Measurements from ENCODE around the gene SORCS3.

SORCS3 gene

GRCh38 chr10:104678658-104679057, 37.6 kb downstream of the SORCS3 start:
- Histone ChIP-seq H3K36me3 (ENCODE audit: insufficient read depth, low read length) (no peaks in the 10 kb centered on the region), H3K9ac (ENCODE audit: insufficient read length) (no peak overlapping the region), H3K9me3 (ENCODE audit: low read depth, low read length) (no peaks in the 10 kb centered on the region), H3K27ac (no peak overlapping the region), H3K4me3 (no peak overlapping the region)
- no peak for TF ChIP-seq EZH2 (IDR thresholded peaks at IDR 0.05)
- TF ChIP-seq FOXP2 (optimal IDR thresholded peaks at IDR 0.05; ENCODE audit: control extremely low read depth, extremely low read length, insufficient read depth): no peak
- no peak for TF ChIP-seq POLR2AphosphoS5 (IDR thresholded peaks at IDR 0.05; ENCODE audit: borderline replicate concordance, low read depth, low read length)
- no peak for DNase-seq (ENCODE audit: low read depth, low spot score)

- Histone ChIP-seq H3K27ac (no peak overlapping the region), H3K4me3 (peak overlapping the region; percentile 69), H3K9ac (ENCODE audit: insufficient read length) (no peak overlapping the region), H3K9me3 (ENCODE audit: low read depth, low read length) (no peaks in the 10 kb centered on the region), H3K36me3 (ENCODE audit: insufficient read depth, low read length) (no peaks in the 10 kb centered on the region)
- TF ChIP-seq POLR2AphosphoS5 (IDR thresholded peaks at IDR 0.05; ENCODE audit: borderline replicate concordance, low read depth, low read length): no peak
- no peak for TF ChIP-seq FOXP2 (optimal IDR thresholded peaks at IDR 0.05; ENCODE audit: control extremely low read depth, extremely low read length, insufficient read depth)
- no peak for TF ChIP-seq EZH2 (IDR thresholded peaks at IDR 0.05)
- no peak for DNase-seq (ENCODE audit: low read depth, low spot score)
These were observed 39.6 kb downstream of the SORCS3 start for GRCh38 chr10:104680467-104681401.

GRCh38 chr10:104681485-104681884, 40.4 kb downstream of the SORCS3 start:
- H3K27ac ChIP-seq: no peak overlapping the region
- TF ChIP-seq FOXP2 (optimal IDR thresholded peaks at IDR 0.05; ENCODE audit: control extremely low read depth, extremely low read length, insufficient read depth) (no peak), EZH2 (IDR thresholded peaks at IDR 0.05) (no peak), POLR2AphosphoS5 (IDR thresholded peaks at IDR 0.05; ENCODE audit: borderline replicate concordance, low read depth, low read length) (no peak)
- no peaks in the 10 kb centered on the region for H3K36me3 ChIP-seq (ENCODE audit: insufficient read depth, low read length)
- H3K4me3 ChIP-seq: peak overlapping the region; percentile 69
- H3K9me3 ChIP-seq (ENCODE audit: low read depth, low read length): no peaks in the 10 kb centered on the region
- no peak for DNase-seq (ENCODE audit: low read depth, low spot score)
- H3K9ac ChIP-seq (ENCODE audit: insufficient read length): no peak overlapping the region

- no peak overlapping the region for H3K9ac ChIP-seq (ENCODE audit: insufficient read length)
- H3K4me3 ChIP-seq: no peak overlapping the region
- no peaks in the 10 kb centered on the region for H3K9me3 ChIP-seq (ENCODE audit: low read depth, low read length)
- no peak for DNase-seq (ENCODE audit: low read depth, low spot score)
- TF ChIP-seq POLR2AphosphoS5 (IDR thresholded peaks at IDR 0.05; ENCODE audit: borderline replicate concordance, low read depth, low read length) (no peak), EZH2 (IDR thresholded peaks at IDR 0.05) (no peak), FOXP2 (optimal IDR thresholded peaks at IDR 0.05; ENCODE audit: control extremely low read depth, extremely low read length, insufficient read depth) (no peak)
- H3K27ac ChIP-seq: no peak overlapping the region
- H3K36me3 ChIP-seq (ENCODE audit: insufficient read depth, low read length): no peaks in the 10 kb centered on the region
These were observed 42.5 kb downstream of the SORCS3 start for GRCh38 chr10:104683567-104683966.

- H3K27ac ChIP-seq: no peak overlapping the region
- H3K9me3 ChIP-seq (ENCODE audit: low read depth, low read length): no peaks in the 10 kb centered on the region
- H3K4me3 ChIP-seq: no peak overlapping the region
- H3K36me3 ChIP-seq (ENCODE audit: insufficient read depth, low read length): no peaks in the 10 kb centered on the region
- no peak for DNase-seq (ENCODE audit: low read depth, low spot score)
- TF ChIP-seq EZH2 (IDR thresholded peaks at IDR 0.05): no peak
- no peak overlapping the region for H3K9ac ChIP-seq (ENCODE audit: insufficient read length)
These were observed 45.7 kb downstream of the SORCS3 start for GRCh38 chr10:104686829-104687228.

- no peak for DNase-seq (ENCODE audit: low read depth, low spot score)
- Histone ChIP-seq H3K4me3 (no peak overlapping the region), H3K27ac (no peak overlapping the region), H3K36me3 (ENCODE audit: insufficient read depth, low read length) (no peaks in the 10 kb centered on the region), H3K9me3 (ENCODE audit: low read depth, low read length) (no peaks in the 10 kb centered on the region), H3K9ac (ENCODE audit: insufficient read length) (no peak overlapping the region)
- TF ChIP-seq EZH2 (IDR thresholded peaks at IDR 0.05) (no peak), POLR2AphosphoS5 (IDR thresholded peaks at IDR 0.05; ENCODE audit: borderline replicate concordance, low read depth, low read length) (no peak), FOXP2 (optimal IDR thresholded peaks at IDR 0.05; ENCODE audit: control extremely low read depth, extremely low read length, insufficient read depth) (no peak)
These were observed 47.4 kb downstream of the SORCS3 start for GRCh38 chr10:104688251-104689042.

- no peak overlapping the region for H3K9ac ChIP-seq (ENCODE audit: insufficient read length)
- no peak overlapping the region for H3K4me3 ChIP-seq
- H3K36me3 ChIP-seq (ENCODE audit: insufficient read depth, low read length): no peaks in the 10 kb centered on the region
- TF ChIP-seq FOXP2 (optimal IDR thresholded peaks at IDR 0.05; ENCODE audit: control extremely low read depth, extremely low read length, insufficient read depth): no peak
- TF ChIP-seq EZH2 (IDR thresholded peaks at IDR 0.05): no peak
- TF ChIP-seq POLR2AphosphoS5 (IDR thresholded peaks at IDR 0.05; ENCODE audit: borderline replicate concordance, low read depth, low read length): no peak
- H3K9me3 ChIP-seq (ENCODE audit: low read depth, low read length): no peaks in the 10 kb centered on the region
- no peak for DNase-seq (ENCODE audit: low read depth, low spot score)
- no peak overlapping the region for H3K27ac ChIP-seq
These were observed 48.0 kb downstream of the SORCS3 start for GRCh38 chr10:104689105-104689504.

- no peak for DNase-seq (ENCODE audit: low read depth, low spot score)
- TF ChIP-seq FOXP2 (optimal IDR thresholded peaks at IDR 0.05; ENCODE audit: control extremely low read depth, extremely low read length, insufficient read depth) (no peak), EZH2 (IDR thresholded peaks at IDR 0.05) (no peak), POLR2AphosphoS5 (IDR thresholded peaks at IDR 0.05; ENCODE audit: borderline replicate concordance, low read depth, low read length) (no peak)
- Histone ChIP-seq H3K4me3 (no peak overlapping the region), H3K9me3 (ENCODE audit: low read depth, low read length) (no peaks in the 10 kb centered on the region), H3K36me3 (ENCODE audit: insufficient read depth, low read length) (no peaks in the 10 kb centered on the region), H3K9ac (ENCODE audit: insufficient read length) (no peak overlapping the region), H3K27ac (no peak overlapping the region)
These were observed 48.5 kb downstream of the SORCS3 start for GRCh38 chr10:104689547-104689946.
